GM19099 (cell line): ENCODE measurements around the gene MXD1.
A peak's percentile ranks its signal among the peaks of the same experiment; 100 is the strongest.

Experiments
- POLR2A ChIP-seq: IDR thresholded peaks from 3 replicates; pipeline ENCODE4 v1.6.1; 2011; ENCODE audit warnings: low read depth; ENCODE audit not compliant: insufficient read length; ENCODE audit errors: extremely low read depth

The MXD1 gene, protein sequence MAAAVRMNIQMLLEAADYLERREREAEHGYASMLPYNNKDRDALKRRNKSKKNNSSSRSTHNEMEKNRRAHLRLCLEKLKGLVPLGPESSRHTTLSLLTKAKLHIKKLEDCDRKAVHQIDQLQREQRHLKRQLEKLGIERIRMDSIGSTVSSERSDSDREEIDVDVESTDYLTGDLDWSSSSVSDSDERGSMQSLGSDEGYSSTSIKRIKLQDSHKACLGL

DNA sequence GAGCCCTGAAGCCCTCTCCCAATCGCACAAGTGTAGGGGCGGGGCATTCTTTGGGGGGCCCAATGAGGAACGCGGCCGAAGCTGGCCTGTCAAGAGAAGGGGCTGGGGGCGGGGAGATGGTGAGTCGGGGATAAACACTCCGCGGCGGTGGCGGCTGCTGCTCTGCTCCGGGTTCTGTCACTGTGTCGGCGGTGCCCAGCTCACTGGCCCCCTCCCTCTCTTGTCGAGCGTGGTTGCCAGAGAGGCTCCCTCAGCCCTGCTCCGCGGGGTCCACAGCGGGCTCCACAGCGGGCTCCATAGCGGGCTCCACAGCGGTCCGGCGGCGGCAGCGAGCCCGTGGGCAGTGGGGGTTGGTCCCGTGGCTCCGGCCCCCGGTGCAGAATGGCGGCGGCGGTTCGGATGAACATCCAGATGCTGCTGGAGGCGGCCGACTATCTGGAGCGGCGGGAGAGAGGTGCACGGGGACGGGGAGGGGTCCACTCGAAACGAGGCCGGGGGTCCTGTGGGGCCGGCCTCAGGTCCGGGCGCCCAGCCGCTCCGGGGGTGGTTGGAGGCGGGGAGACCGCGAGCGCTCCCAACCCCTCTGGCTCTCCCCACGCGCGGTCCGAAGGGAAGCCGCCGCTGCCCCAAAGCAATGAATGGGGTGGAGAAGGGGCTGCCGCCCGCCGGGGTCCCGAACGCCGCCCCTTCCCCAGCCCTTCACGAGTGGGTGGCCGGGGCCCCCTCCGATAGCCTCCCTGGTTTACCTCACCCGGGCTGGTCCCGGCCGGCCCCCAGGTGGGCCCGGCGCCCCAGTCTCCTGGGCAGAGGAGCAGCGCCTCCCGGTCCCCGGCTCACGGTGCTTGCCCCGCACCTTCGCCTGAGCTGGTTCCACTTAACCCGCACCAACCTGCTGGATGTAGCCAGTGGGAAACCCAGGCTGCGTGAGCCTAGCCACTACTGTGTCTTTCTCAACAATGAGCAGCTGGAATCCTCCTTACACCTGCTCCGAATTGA lies at the start of gene MXD1:
Gene MXD1, plus strand, starts transcription at position 160 of the 996 bp plus-strand sequence. Its CDS starts 222 bp downstream, at position 382.
- TF ChIP-seq POLR2A, result peak; percentile 80

DNA sequence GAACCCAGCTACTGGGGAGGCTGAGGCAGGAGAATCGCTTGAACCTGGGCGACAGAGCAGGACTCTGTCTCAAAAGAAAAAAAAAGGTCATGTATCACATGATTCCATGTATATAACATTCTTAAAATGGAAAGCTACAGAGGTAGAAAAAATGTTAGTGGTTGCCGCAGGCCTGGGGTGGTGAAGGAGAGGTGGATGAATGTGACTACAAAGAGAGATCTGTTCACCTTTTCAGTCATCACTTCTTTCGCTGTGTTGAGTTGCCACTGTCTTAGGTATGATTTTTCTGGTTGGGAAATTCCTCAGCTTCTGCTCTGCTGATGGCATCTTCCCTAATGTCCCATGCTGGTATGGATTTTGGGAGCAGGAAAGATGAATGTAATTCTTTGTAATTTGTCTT lies 26.5 kb upstream of the MXD1 start:
- TF ChIP-seq POLR2A, result no peak

DNA sequence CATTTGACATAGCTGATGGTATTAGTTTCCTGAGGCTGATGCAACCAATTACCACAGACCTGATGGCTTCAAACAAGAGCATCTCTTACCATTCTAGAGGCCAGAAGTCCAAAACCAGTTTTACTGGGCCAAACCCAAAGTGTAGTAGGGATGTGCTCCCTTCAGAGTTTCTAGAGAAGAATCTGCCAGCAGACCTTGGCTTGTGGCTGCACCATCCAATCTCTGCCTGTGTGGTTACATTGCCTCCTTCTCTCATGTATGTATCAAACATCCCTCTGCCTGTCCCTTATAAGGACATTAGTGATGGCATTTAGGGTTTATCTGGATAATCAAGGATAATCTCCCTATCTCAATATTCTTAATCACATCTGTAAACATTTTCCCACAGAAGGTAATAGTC lies 25.6 kb upstream of the MXD1 start:
- no peak for TF ChIP-seq POLR2A

DNA sequence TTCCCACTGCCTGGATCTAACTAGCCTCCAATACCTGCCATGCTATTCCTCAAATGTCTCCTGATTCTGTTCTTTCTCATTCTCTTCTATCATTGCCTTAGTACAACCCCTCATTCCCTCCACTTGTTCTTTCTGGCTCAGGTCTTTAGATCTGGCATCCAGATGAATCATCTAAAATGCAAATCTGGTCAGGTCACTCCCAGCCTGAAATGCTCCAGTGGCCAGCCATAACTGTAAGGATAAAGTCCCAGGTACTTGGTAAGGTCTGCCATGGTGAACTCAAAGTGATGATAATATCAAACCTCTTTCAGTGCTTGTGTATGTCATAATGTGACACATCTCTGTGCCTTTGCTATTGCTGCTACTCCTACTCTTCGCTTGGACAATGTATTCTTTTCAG lies 24.0 kb upstream of the MXD1 start:
- TF ChIP-seq POLR2A, result no peak

DNA sequence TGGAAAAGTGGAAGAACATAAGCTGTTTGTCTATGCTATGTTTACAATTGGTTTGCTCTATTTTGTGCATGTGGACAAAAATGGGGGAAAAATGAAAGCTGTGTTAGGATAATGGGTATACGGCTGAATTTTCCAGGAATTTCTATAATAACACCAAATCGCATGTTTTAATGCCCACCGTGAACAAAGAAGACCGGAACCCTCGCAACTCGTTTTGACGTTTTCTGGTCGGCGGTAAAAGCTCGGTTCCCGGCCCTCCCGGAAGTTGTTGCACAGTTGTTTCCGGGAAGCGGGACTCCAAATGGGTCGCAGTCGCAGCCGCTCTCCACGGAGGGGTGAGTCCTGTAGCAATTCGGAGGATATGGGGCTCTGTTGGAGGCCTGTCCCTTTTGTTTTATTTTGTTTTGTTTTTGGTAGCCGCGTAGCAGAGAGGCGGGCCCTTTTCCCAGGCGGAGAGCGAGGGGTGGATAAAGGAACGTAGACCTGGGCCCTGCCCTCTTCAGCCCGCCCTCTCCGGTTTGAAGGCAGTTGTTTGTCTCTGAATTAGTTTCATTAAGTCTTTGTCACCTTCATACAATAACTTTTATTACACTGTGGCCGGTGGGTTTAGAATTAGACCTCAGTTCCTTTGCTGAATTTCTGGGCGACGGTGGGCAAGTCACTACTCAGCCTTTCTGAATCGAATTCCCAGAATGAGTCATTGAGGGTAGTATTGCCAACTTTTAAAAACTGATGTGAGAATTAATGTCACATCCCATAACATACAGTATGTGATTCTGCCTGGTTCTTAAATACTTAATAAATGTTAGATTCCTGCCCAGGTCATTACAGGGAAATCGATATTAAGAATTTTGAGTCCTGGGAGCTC lies 21.0 kb upstream of the MXD1 start, which contains the start of gene SNRNP27:
Gene SNRNP27, plus strand, starts transcription at position 273 of the 868 bp plus-strand sequence. Its CDS starts 29 bp downstream, at position 302.
- peak; percentile 75 for TF ChIP-seq POLR2A

DNA sequence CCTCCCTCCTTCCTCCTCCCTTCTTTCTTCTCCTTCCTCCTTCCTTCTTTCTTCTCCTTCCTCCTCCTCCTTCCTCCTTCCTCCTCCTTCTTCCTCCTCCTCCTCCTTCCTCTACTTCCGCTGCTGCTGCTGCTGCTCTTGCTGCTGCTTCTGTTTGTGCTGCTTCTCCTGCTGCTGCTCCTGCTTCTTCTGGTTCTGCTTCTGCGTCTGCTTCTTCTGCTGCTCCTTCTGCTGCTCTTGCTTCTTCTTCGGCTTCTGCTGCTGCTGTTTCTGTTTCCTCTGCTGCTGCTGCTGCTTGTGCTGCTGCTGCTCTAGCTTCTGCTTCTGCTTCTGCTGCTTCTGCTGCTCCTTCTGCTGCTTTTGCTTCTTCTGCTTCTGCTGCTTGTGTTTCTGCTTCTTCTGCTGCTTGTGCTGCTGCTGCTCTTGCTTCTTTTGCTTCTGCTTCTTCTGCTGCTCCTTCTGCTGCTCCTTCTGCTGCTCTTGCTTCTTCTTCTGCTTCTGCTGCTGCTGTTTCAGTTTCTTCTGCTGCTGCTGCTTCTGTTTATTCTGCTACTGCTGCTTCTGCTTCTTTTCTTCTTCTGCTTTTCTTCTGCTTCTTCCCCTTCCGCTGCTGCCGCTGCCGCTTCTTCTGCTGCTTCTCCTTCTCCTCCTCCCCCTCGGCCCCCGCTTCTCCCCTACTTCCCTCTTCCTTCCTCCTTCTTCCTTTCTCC lies 12.5 kb upstream of the MXD1 start:
- TF ChIP-seq POLR2A, result no peak

DNA sequence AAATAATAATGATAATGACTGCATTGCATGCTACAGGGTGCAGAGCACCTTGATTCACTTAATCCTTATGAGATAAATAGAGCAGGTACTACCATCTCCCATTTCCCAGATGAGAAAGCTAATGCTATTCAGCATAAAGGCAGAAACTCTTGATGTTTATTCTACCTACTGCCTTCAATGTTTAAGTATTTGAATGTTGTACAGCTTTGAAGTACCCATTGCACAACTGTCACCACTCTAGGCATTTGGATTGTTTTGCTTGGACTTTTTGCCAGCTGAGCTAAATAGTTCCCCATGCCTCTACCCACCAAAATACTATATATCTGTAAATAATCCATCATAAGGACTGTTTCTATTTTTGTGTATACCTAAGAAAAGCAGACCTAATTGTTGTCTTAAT lies 7.7 kb upstream of the MXD1 start:
- no peak for TF ChIP-seq POLR2A

DNA sequence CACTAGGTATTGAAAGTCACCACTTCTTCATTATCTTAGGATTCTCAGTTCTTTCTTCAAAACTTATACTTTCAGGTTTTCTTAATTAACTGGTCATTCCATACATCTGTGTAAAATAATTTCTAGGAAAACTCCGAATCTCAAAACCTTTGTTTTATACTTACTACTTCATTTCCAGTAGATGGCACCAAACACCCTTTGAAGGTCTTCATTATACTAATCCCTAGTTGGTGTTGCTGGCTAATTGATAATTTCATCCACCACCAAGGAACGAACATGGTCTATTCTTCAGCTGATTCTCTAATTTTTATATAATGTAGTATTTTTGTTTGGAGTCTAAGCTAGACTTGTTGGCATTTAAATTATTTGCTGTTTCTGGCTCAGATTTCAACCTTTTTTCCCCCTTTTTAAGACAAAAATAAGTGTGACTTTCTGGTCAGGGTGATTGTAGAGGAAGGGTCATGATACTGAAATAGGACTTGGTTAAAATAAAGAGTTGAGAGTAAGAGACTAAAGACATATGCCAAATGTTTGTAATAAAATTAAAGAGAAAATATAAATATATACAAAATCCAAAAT lies 2.8 kb upstream of the MXD1 start:
- TF ChIP-seq POLR2A, result no peak

DNA sequence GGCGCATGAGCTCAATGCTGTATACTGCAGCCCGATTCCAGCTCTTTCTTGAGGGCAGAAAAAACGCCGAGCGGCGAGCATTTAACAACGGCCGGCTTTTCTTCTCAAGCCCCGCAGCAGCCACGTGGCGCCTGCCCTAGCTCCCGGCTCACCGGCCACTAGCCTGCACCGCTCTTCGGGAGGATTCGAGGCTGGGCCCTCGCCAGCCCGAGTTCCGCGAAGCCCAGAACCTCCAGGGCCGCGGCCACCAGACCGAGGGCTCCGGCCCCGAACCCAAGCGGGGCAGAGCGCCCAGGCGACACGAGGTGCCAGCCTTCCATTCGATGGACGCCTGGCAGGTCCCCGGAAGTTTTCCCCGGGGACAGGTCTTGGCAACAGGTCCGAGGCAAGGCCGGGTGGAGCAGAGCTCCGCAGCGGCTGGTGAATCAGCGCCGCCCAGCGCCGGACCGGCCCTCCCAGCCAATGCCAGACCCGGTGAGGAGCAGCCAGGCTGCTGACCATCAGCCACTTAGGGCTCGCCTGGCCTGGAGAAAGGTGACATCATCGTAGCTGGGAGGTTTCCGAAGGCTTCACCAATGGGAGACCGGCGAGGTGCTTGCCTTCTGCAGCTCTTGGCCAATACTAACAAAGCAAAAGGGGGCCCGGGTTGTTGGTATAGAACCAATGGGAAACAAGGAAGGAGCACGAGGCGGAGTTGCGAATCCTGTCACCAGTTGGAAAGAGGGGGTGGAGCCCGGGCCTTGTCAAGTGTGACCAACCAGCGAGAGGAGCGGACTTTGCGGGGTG lies 552 bp upstream of the MXD1 start:
- TF ChIP-seq POLR2A, result peak; percentile 72

DNA sequence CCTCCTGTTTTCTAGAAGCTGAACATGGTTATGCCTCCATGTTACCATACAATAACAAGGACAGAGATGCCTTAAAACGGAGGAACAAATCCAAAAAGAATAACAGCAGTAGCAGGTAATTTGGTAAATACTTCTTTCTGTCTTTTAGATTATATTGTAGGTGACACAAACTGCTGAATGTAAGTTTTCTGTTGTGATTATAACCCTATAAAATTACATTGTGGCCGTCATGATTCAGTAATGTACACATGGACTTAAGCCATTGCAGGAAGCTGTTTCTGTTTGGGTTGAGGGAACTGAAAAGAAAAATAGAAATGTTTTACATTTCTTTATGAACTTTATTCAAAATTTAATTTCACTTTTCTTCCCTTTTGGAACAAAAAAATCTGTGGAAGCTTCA lies 1.2 kb downstream of the MXD1 start:
- no peak for TF ChIP-seq POLR2A

DNA sequence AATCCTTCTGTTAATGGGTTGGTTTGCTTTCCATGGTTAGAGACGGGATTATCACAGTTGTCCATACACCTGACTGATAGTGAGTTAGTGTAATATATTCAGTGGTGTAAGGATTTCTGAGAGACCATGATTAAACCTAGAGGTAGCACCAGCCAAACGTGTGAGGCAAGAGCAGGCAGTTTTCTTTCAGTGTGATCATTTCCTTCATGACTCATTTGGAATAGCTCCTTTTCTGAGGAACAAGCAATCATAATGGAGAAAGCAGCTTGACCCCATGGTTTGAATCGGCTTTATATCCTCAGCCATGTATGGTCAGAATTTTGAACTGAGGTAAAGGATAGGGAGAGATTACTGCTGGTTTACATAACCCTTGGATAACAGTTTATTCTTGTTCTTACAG lies 2.9 kb downstream of the MXD1 start:
- no peak for TF ChIP-seq POLR2A

DNA sequence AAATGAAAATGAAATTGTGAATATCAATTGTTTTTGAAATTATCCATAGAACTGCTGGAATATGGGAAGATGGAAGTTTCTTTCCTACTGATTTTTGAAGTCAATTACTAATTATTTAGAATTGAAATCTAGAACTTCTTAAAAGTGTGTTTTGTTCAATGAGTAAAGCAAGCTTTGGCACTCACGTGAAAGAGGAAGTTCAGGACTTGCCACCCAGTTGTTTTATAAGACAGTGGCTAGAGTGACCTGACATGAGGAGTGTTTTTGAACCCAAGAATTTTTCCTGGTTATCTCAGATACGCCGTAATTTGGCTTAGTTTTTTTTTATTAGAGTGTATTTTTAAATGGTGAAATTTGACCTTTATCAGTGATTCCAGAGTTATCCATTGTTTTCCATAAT lies 3.5 kb downstream of the MXD1 start:
- TF ChIP-seq POLR2A, result no peak

DNA sequence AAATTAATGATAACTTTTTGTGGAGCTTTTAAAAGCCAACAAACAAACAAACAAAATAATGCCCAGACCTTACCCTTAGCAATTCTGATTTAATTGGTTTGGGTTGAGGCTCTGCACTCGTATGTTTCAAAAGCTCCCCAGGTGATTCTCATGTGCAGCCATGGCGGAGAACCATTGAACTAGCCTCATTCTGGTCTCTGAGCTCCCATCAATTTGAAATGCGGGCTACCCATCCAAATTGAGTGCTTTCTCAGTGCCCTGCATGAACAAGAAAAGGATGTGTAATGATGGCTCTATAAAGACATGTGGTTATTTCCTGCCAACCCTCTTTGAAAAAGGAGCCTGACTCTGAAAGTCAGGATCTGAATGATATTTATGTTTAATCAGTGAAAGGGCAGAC lies 8.2 kb downstream of the MXD1 start:
- no peak for TF ChIP-seq POLR2A
